LNCaP clone FGC (cell line): ENCODE data around the gene LZIC.

ENCODE experiments used
- DNase-seq: peaks from one replicate; pipeline ENCODE4 v3.0.0-alpha.2; 2011; ENCODE audit warnings: low read depth
- H3K4me3 ChIP-seq: 2 replicates; pipeline ENCODE4 v1.5.1; 2011; ENCODE audit warnings: mild to moderate bottlenecking, low read depth, low read length, control low read depth
- TF ChIP-seq, protein P1 (sequence below): IDR thresholded peaks from 2 replicates; pipeline ENCODE4 v1.5.1; 2012; ENCODE audit warnings: mild to moderate bottlenecking; ENCODE audit not compliant: control insufficient read depth, insufficient read depth; ENCODE audit errors: extremely low read depth

LZIC gene

DNA sequence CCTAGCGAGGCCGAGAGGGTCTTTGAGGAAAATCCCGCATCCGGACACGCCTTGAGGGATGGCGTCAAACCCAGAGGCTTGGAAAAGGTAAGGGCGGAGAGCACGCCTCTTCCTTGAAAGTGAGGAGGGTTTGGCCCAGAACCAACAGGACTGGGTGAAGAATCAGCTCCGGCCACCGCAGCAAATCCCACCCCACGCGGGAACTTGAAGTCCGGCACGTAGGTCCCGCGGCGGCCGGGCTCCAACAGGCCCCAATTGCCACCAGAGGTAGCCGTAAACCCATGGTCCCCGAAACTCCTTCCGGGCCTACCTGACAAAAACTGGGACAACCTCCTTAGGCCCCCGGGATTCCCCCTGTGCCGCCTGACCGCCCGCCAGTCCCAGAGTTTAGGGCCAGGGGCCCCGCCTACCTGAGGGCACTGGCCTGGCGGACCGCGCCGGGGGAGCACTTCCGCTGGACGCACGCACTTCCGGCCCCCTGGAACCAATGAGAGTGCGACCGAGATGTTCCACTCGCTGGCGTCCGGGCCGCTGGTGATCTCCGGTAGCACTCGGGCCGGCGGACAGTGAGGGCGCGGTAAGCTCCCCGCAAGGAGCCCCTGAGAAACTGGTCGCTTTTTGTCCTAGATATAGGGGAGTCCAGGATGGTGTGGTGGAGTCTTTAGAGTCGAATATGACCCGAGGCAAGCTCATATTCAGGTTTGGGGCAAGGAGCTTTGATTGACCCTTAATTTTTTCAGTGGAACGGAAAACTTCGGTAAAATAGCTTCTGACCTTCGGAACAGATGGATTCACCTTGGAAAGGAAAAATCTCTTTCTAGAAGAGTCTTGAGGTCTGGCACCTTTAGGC, at the start of gene LZIC, which contains the start of gene NMNAT1:
TSS of gene LZIC (minus strand) at position 453 of the 850 bp plus-strand sequence. CDS start 6,772 bp downstream, outside the sequence.
TSS of gene NMNAT1 (plus strand) at position 537 of the 850 bp plus-strand sequence. CDS start 28,599 bp downstream, outside the sequence.
- DNase-seq: peak; percentile 91
- TF ChIP-seq, protein P1, sequence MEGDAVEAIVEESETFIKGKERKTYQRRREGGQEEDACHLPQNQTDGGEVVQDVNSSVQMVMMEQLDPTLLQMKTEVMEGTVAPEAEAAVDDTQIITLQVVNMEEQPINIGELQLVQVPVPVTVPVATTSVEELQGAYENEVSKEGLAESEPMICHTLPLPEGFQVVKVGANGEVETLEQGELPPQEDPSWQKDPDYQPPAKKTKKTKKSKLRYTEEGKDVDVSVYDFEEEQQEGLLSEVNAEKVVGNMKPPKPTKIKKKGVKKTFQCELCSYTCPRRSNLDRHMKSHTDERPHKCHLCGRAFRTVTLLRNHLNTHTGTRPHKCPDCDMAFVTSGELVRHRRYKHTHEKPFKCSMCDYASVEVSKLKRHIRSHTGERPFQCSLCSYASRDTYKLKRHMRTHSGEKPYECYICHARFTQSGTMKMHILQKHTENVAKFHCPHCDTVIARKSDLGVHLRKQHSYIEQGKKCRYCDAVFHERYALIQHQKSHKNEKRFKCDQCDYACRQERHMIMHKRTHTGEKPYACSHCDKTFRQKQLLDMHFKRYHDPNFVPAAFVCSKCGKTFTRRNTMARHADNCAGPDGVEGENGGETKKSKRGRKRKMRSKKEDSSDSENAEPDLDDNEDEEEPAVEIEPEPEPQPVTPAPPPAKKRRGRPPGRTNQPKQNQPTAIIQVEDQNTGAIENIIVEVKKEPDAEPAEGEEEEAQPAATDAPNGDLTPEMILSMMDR: no peak

DNA sequence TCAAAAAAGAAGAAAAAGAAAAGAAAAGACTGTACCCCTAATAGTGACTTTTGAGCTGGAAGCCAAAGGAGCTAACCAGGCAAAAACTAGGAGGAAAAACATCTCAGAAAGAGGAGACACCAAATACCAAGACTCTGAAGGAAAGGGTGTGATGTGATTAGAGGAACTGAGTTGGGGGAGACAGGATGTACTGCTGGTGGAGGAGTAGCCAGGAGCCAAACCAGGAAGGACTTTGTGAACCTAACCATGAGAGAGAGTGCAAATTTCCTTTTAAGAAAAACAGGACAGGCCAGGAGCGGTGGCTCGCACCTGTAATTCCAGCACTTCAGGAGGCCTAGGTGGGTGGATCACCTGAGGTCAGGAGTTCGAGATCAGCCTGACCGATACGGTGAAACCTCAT, 49.7 kb upstream of the LZIC start:
- TF ChIP-seq, protein P1: no peak
- no peak for DNase-seq
- no peak overlapping the region for H3K4me3 ChIP-seq

More for the DNA sequence above, at the start of gene LZIC, which contains the start of gene NMNAT1:
- H3K4me3 ChIP-seq: peak within 1 kb of the TSS; percentile 98

DNA sequence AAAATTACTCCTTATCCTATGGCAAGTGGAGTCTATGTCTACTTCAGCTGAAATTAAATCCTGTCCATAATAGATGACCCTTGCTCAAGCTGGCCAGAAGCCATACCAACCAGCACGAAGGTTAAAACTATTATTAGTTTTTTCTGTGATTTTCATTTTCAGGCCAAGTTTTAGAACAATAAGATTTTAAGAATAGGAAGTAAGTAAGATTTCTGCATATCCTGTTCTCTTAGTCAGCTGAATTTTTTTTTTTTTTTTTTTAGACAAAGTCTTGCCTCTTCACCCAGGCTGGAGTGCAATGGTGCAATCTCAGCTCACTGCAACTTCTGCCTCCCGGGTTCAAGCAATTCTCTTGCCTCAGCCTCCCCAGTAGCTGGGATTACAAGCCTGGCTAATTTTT, 47.8 kb upstream of the LZIC start:
- TF ChIP-seq, protein P1: no peak
- no peak overlapping the region for H3K4me3 ChIP-seq
- DNase-seq: no peak

DNA sequence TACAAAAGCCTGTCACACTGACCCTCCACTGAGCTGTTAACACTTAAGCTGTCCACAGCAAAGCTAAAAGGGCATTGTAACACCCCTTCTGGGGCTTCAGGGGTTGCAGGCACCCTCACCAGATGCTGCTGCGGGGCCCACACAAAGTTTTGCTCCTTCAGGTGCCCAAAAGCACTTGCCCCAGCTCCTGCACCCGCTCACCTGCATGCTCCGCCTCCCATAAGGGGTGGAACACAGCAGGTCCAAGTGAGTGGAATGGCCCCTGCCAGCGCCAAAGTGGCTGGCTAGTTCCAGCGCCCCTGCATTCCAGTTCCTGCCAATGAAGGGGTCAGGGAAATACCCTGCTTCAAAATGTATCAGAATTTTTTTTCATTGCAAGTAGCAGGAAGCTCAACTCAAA, 46.6 kb upstream of the LZIC start:
- TF ChIP-seq, protein P1: no peak
- no peak overlapping the region for H3K4me3 ChIP-seq
- DNase-seq: no peak

DNA sequence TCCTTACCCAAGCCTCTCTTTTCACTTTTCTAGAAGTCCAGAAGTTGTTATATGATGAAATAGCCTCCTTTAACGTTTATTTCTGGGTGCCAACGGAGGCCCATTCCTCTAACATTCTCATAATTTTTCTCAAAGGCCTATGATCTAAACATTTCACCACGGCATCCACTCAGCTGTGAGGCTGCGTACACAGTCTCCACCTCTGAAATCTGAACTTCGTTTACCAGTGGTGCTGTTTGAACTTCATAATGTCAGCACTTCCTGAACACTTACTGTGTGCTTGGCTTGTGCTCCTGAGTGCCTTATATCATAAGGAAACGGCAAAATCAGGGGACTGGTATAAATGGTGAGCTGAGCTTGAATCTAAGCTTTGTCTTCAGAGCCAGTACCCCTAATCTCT, 41.8 kb upstream of the LZIC start:
- no peak for DNase-seq
- H3K4me3 ChIP-seq: no peak overlapping the region
- TF ChIP-seq, protein P1: no peak

DNA sequence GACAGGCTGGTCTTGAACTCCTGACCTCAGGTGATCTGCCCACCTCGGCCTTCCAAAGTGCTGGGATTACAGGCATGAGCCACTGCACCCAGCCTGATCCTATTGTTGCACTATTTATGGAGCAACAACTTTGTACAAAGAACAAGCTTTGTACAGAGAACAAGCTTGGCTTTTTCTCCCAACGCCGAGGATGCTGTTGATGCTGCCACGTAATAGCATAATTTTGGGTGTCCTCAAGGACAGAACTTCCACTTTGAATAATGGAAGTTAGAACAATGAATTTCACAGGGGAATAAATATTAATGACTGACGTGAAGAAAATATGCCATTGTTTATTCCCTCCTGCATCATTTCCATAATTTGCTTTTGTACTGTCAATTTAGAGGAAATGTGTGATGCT, 41.1 kb upstream of the LZIC start:
- no peak overlapping the region for H3K4me3 ChIP-seq
- TF ChIP-seq, protein P1: no peak
- DNase-seq: no peak
